ENCODE data around the gene CDC14A.
"Not testable (repeated sequence)": the region's sequence is repeated elsewhere in the genome, so short reads cannot be mapped to it uniquely, and the experiment has no call there.

The CDC14A gene

GRCh38 chr1:100320311-100321099, 31.8 kb upstream of the CDC14A start:
- Histone ChIP-seq H3K27me3 (replicated peaks; ENCODE audit: control insufficient read depth, insufficient read depth, low read length) (no peaks in the 10 kb centered on the region), H3K9me3 (ENCODE audit: control insufficient read depth, low read length) (peaks cover 17% of the 10 kb centered on the region), H3K4me3 (ENCODE audit: low read length) (no peak overlapping the region), H3K9ac (ENCODE audit: low read length) (no peak overlapping the region), H3K4me1 (ENCODE audit: control insufficient read depth, insufficient read depth, low read length) (peaks cover 20% of the 10 kb centered on the region), H3K36me3 (ENCODE audit: control insufficient read depth, insufficient read depth, low read length, severe bottlenecking) (no peaks in the 10 kb centered on the region)
- DNase-seq (ENCODE audit: low read depth) = no peak

DNA sequence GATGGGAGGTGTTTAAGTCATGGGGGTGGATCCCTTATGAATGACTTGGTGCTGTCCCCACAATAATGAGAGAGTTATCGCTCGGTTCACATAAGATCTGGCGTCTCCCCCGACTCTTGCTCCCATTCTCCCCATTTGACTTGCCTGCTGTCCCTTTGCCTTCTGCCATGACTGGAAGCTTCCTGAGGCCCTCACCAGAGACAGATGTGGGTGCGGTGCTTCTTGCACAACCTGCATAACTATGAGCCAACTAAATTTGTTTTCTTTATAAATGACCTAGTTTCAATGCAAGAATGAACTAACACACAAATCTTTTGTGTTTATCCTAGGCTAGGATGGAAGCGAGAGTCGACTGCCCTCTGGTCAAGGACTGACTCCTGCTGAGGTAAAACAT, 31.2 kb upstream of the CDC14A start:
- Histone ChIP-seq H3K4me3 (ENCODE audit: low read length) (no peak overlapping the region), H3K9me3 (ENCODE audit: control insufficient read depth, low read length) (peaks cover 12% of the 10 kb centered on the region), H3K9ac (ENCODE audit: low read length) (no peak overlapping the region), H3K4me1 (ENCODE audit: control insufficient read depth, insufficient read depth, low read length) (peaks cover 20% of the 10 kb centered on the region), H3K27me3 (replicated peaks; ENCODE audit: control insufficient read depth, insufficient read depth, low read length) (no peaks in the 10 kb centered on the region), H3K36me3 (ENCODE audit: control insufficient read depth, insufficient read depth, low read length, severe bottlenecking) (no peaks in the 10 kb centered on the region)
- no peak for DNase-seq (ENCODE audit: low read depth)

- DNase-seq (ENCODE audit: low read depth) = no peak
- Histone ChIP-seq H3K4me1 (ENCODE audit: control insufficient read depth, insufficient read depth, low read length) (peaks cover 20% of the 10 kb centered on the region), H3K27me3 (replicated peaks; ENCODE audit: control insufficient read depth, insufficient read depth, low read length) (no peaks in the 10 kb centered on the region), H3K9ac (ENCODE audit: low read length) (no peak overlapping the region), H3K4me3 (ENCODE audit: low read length) (no peak overlapping the region), H3K36me3 (ENCODE audit: control insufficient read depth, insufficient read depth, low read length, severe bottlenecking) (no peaks in the 10 kb centered on the region), H3K9me3 (ENCODE audit: control insufficient read depth, low read length) (peaks cover 12% of the 10 kb centered on the region)
Measured at GRCh38 chr1:100321506-100321905, 30.8 kb upstream of the CDC14A start.

- Histone ChIP-seq H3K4me1 (ENCODE audit: control insufficient read depth, insufficient read depth, low read length) (peaks cover 20% of the 10 kb centered on the region), H3K27me3 (replicated peaks; ENCODE audit: control insufficient read depth, insufficient read depth, low read length) (no peaks in the 10 kb centered on the region), H3K9ac (ENCODE audit: low read length) (peak overlapping the region; percentile 69), H3K4me3 (ENCODE audit: low read length) (no peak overlapping the region), H3K36me3 (ENCODE audit: control insufficient read depth, insufficient read depth, low read length, severe bottlenecking) (no peaks in the 10 kb centered on the region), H3K9me3 (ENCODE audit: control insufficient read depth, low read length) (peaks cover 12% of the 10 kb centered on the region)
- DNase-seq (ENCODE audit: low read depth) = peak; percentile 74
Measured at GRCh38 chr1:100322436-100323211, 29.7 kb upstream of the CDC14A start.

DNA sequence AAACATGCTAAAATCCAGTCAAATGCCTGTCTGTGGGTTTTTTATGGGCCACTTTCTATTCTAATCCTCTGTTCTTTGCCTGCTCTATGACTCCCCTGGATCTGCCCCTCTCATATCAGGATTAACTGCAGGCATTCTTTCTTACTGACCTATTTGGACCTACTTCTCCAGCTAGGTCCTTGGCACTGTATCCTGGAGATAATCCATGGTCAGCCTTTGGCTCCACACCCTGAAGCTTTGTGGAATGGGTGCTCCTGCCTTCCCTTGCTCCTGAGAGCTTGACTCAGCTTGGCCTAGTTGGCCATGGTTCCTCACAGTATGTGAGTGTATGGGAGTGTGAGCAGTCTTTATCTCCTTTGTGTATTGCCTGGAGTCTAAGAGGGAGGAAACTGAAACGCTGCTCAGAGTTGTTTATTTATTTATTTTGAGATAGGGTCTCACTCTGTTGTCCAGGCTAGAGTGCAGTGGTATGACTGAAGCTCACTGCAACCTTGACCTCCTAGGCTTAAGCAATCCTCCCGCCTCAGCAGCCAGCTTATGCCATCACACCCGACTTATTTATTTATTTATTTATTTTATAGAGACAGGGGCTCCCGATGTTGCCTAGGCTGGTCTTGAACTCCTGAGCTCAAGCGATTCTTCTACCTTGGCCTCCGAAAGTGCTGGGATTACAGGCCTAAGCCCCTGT, 28.7 kb upstream of the CDC14A start:
- peak; percentile 24 for DNase-seq (ENCODE audit: low read depth)
- peaks cover 20% of the 10 kb centered on the region for H3K4me1 ChIP-seq (ENCODE audit: control insufficient read depth, insufficient read depth, low read length)

GRCh38 chr1:100325415-100326324, 26.6 kb upstream of the CDC14A start:
- Histone ChIP-seq H3K9me3 (ENCODE audit: control insufficient read depth, low read length) (no peaks in the 10 kb centered on the region), H3K4me3 (ENCODE audit: low read length) (no peak overlapping the region), H3K4me1 (ENCODE audit: control insufficient read depth, insufficient read depth, low read length) (peaks cover 20% of the 10 kb centered on the region), H3K36me3 (ENCODE audit: control insufficient read depth, insufficient read depth, low read length, severe bottlenecking) (no peaks in the 10 kb centered on the region), H3K9ac (ENCODE audit: low read length) (no peak overlapping the region), H3K27me3 (replicated peaks; ENCODE audit: control insufficient read depth, insufficient read depth, low read length) (no peaks in the 10 kb centered on the region)
- DNase-seq (ENCODE audit: low read depth) = no peak

More for the DNA sequence above, 28.7 kb upstream of the CDC14A start:
- peak overlapping the region; percentile 34 for H3K4me3 ChIP-seq (ENCODE audit: low read length)
- H3K9me3 ChIP-seq (ENCODE audit: control insufficient read depth, low read length) = peaks cover 12% of the 10 kb centered on the region
- no peaks in the 10 kb centered on the region for H3K36me3 ChIP-seq (ENCODE audit: control insufficient read depth, insufficient read depth, low read length, severe bottlenecking)
- no peaks in the 10 kb centered on the region for H3K27me3 ChIP-seq (replicated peaks; ENCODE audit: control insufficient read depth, insufficient read depth, low read length)
- H3K9ac ChIP-seq (ENCODE audit: low read length) = no peak overlapping the region

DNA sequence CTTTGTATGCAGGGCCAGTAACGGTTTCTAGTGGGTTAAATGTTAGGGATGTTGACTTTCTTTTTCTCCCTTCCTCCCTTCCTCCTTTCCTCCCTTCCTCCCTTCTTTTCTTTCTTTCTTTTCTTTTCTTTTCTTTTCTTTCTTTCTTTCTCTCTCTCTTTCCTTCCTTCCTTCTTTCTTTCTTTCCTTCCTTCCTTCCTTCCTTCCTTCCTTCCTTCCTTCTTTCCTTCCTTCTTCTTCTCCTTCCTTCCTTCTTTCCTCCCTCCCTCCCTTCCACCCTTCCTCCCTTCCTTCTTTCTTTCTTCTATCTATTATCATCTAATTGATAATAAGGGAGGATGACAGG, 26.0 kb upstream of the CDC14A start:
- not testable (repeated sequence) for H3K9ac ChIP-seq (ENCODE audit: low read length); H3K36me3 ChIP-seq (ENCODE audit: control insufficient read depth, insufficient read depth, low read length, severe bottlenecking); H3K27me3 ChIP-seq (replicated peaks; ENCODE audit: control insufficient read depth, insufficient read depth, low read length); H3K9me3 ChIP-seq (ENCODE audit: control insufficient read depth, low read length); DNase-seq (ENCODE audit: low read depth); H3K4me3 ChIP-seq (ENCODE audit: low read length)
- peaks cover 20% of the 10 kb centered on the region for H3K4me1 ChIP-seq (ENCODE audit: control insufficient read depth, insufficient read depth, low read length)

DNA sequence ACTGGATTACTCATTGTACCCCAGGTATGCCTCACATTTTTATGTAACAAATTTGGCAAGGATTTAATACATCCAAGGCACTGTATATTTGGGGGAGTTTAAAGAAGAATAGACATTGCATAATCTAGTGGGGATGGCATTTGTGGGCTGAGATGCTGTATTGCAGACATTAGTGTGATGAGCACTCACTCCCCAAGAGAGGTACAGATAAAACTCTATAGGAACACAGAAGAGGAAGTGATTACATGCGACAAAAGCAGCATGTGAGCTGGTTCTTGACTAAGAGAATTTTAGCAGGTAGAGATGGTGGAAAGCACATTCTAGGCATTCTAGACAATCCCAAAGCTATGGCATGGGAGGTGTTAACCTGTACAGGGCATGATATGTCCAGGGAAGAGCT, 24.2 kb upstream of the CDC14A start:
- no peak for DNase-seq (ENCODE audit: low read depth)
- Histone ChIP-seq H3K36me3 (ENCODE audit: control insufficient read depth, insufficient read depth, low read length, severe bottlenecking) (no peaks in the 10 kb centered on the region), H3K9ac (ENCODE audit: low read length) (no peak overlapping the region), H3K4me1 (ENCODE audit: control insufficient read depth, insufficient read depth, low read length) (peaks cover 9% of the 10 kb centered on the region), H3K27me3 (replicated peaks; ENCODE audit: control insufficient read depth, insufficient read depth, low read length) (no peaks in the 10 kb centered on the region), H3K9me3 (ENCODE audit: control insufficient read depth, low read length) (no peaks in the 10 kb centered on the region), H3K4me3 (ENCODE audit: low read length) (no peak overlapping the region)

DNA sequence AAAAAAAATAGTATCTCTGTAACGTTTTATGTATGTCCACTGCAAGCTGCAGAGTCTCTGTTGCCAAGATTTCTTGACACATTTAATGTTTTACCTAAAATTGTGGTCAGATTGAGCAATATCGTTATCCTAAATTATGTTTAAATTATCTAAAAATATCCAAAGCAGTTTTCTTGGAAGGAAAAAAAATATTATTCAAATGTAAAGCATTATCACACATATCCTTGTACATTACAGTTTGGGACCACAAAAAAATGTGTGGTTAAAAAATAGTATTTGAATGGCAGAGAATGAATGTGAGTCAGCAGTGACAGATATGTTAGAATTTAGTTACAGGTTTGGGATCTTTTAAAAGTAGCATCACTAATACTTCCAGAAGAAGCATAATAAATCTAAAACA, 21.2 kb upstream of the CDC14A start:
- peak; percentile 10 for DNase-seq (ENCODE audit: low read depth)
- not testable (repeated sequence) for H3K4me1 ChIP-seq (ENCODE audit: control insufficient read depth, insufficient read depth, low read length); H3K9me3 ChIP-seq (ENCODE audit: control insufficient read depth, low read length); H3K27me3 ChIP-seq (replicated peaks; ENCODE audit: control insufficient read depth, insufficient read depth, low read length); H3K9ac ChIP-seq (ENCODE audit: low read length); H3K4me3 ChIP-seq (ENCODE audit: low read length); H3K36me3 ChIP-seq (ENCODE audit: control insufficient read depth, insufficient read depth, low read length, severe bottlenecking)

- H3K36me3 ChIP-seq (ENCODE audit: control insufficient read depth, insufficient read depth, low read length, severe bottlenecking) = no peaks in the 10 kb centered on the region
- no peak overlapping the region for H3K4me3 ChIP-seq (ENCODE audit: low read length)
- no peak overlapping the region for H3K9ac ChIP-seq (ENCODE audit: low read length)
- H3K27me3 ChIP-seq (replicated peaks; ENCODE audit: control insufficient read depth, insufficient read depth, low read length) = peaks cover 2% of the 10 kb centered on the region
- DNase-seq (ENCODE audit: low read depth) = no peak
- no peaks in the 10 kb centered on the region for H3K9me3 ChIP-seq (ENCODE audit: control insufficient read depth, low read length)
- H3K4me1 ChIP-seq (ENCODE audit: control insufficient read depth, insufficient read depth, low read length) = no peaks in the 10 kb centered on the region
Measured at GRCh38 chr1:100332331-100332730, 20.0 kb upstream of the CDC14A start.
